ENCODE results near the gene SLC3A2.
A peak's percentile ranks its signal among the peaks of the same experiment; 100 is the strongest.

Gene SLC3A2

GRCh38 chr11:62905296-62905695, 24.6 kb downstream of the SLC3A2 start:
- DNase-seq (ENCODE audit: low read depth) = no peak
- H3K4me3 ChIP-seq (ENCODE audit: low read depth, low read length) = no peak overlapping the region
- TF ChIP-seq MYC (IDR thresholded peaks at IDR 0.05; ENCODE audit: low read depth, low read length) = no peak
- TF ChIP-seq POLR2A (IDR thresholded peaks at IDR 0.05; ENCODE audit: extremely low read depth, insufficient read length) = no peak
- no peak for TF ChIP-seq CTCF (IDR thresholded peaks at IDR 0.05; ENCODE audit: low read depth, low read length)
- no peak for TF ChIP-seq MAX (IDR thresholded peaks at IDR 0.05; ENCODE audit: low read depth, low read length)

- no peak overlapping the region for H3K4me3 ChIP-seq (ENCODE audit: low read depth, low read length)
- DNase-seq (ENCODE audit: low read depth) = peak; percentile 83
- TF ChIP-seq MAX (IDR thresholded peaks at IDR 0.05; ENCODE audit: low read depth, low read length) (no peak), CTCF (IDR thresholded peaks at IDR 0.05; ENCODE audit: low read depth, low read length) (peak; percentile 99), MYC (IDR thresholded peaks at IDR 0.05; ENCODE audit: low read depth, low read length) (no peak)
These were observed 25.3 kb downstream of the SLC3A2 start for GRCh38 chr11:62905927-62906531.

- no peak for DNase-seq (ENCODE audit: low read depth)
- TF ChIP-seq MYC (IDR thresholded peaks at IDR 0.05; ENCODE audit: low read depth, low read length) (no peak), MAX (IDR thresholded peaks at IDR 0.05; ENCODE audit: low read depth, low read length) (no peak), POLR2A (IDR thresholded peaks at IDR 0.05; ENCODE audit: extremely low read depth, insufficient read length) (no peak)
These were observed 27.9 kb downstream of the SLC3A2 start for GRCh38 chr11:62908468-62909072.

GRCh38 chr11:62909107-62909894, 28.6 kb downstream of the SLC3A2 start:
- no peak overlapping the region for H3K4me3 ChIP-seq (ENCODE audit: low read depth, low read length)
- peak; percentile 45 for DNase-seq (ENCODE audit: low read depth)
- no peak for TF ChIP-seq MAX (IDR thresholded peaks at IDR 0.05; ENCODE audit: low read depth, low read length)
- peak; percentile 75 for TF ChIP-seq CTCF (IDR thresholded peaks at IDR 0.05; ENCODE audit: low read depth, low read length)

More at GRCh38 chr11:62908468-62909072, 27.9 kb downstream of the SLC3A2 start:
- H3K4me3 ChIP-seq (ENCODE audit: low read depth, low read length) = no peak overlapping the region

- TF ChIP-seq CTCF (IDR thresholded peaks at IDR 0.05; ENCODE audit: low read depth, low read length) (no peak), MYC (IDR thresholded peaks at IDR 0.05; ENCODE audit: low read depth, low read length) (no peak), POLR2A (IDR thresholded peaks at IDR 0.05; ENCODE audit: extremely low read depth, insufficient read length) (no peak), MAX (IDR thresholded peaks at IDR 0.05; ENCODE audit: low read depth, low read length) (no peak)
- H3K4me3 ChIP-seq (ENCODE audit: low read depth, low read length) = no peak overlapping the region
- DNase-seq (ENCODE audit: low read depth) = no peak
These were observed 29.6 kb downstream of the SLC3A2 start for GRCh38 chr11:62910141-62910882.

Data from NB4 (cell line).